Right lobe of liver (tissue), 6 donors: ENCODE data around the gene E2F6. TPM values are rescaled to one million over a fixed set of nuclear protein-coding genes. Genes with fewer than 3 reads are reported as not detected.

ENCODE experiments used
- ATAC-seq, 4 donors: fragments of 200-7000 bp; cut with Tn5 transposase; one replicate each; pipeline ENCODE4 v1.9.1; 2020; ENCODE audit warnings: mild to moderate bottlenecking in 4 of 4, moderate library complexity in 4 of 4
- DNase-seq, 3 donors: peaks; one replicate each; pipeline ENCODE4 v3.0.0-alpha.2; 2020
- H3K27ac ChIP-seq, 3 donors: fragments of 200-600 bp; one replicate each; pipeline ENCODE4 v1.8.0; 2022
- H3K27me3 ChIP-seq, 2 donors: fragments of 200-600 bp; one replicate each; pipeline ENCODE4 v1.8.0; 2022
- H3K36me3 ChIP-seq, 4 donors: fragments of 200-600 bp; sonication (generic) in 1 of 4; one replicate each; pipeline versions ENCODE4 v1.5.1 to v1.8.0; 2017 to 2022; ENCODE audit warnings: control low read depth in 1 of 4
- H3K4me1 ChIP-seq, 4 donors: fragments of 200-600 bp; sonication (generic) in 1 of 4; one replicate each; pipeline versions ENCODE4 v1.5.1 to v1.8.0; 2017 to 2022; ENCODE audit warnings: control low read depth in 1 of 4
- H3K4me3 ChIP-seq, 3 donors: fragments of 200-600 bp; one replicate each; pipeline ENCODE4 v1.8.0; 2022
- H3K9me3 ChIP-seq, 4 donors: fragments of 200-600 bp; sonication (generic) in 1 of 4; one replicate each; pipeline versions ENCODE4 v1.5.1 to v1.8.0; 2017 to 2022; ENCODE audit warnings: control low read depth in 1 of 4
- POLR2A ChIP-seq: fragments of 450-650 bp; IDR thresholded peaks from one replicate; pipeline ENCODE4 v1.6.1; 2017; ENCODE audit warnings: antibody characterized with exemption, mild to moderate bottlenecking
- WGBS: methylation state at CpG from one replicate; pipeline ENCODE4 v1.1.6; 2018; ENCODE audit warnings: low coverage, low lambda C conversion rate; ENCODE audit not compliant: insufficient coverage; ENCODE audit errors: missing lambda C conversion rate; 5-methylcytosine and 5-hydroxymethylcytosine counted together
- intact Hi-C, 2 donors: fragments of 100-400 bp; cut with DNase I; formaldehyde crosslinking; loops; one replicate each; pipeline versions ENCODE4 v1.11.2 to v1.14.1; 2022
- long read RNA-seq: library from polyadenylated mRNA; unstranded; transcript quantifications from one replicate; pipeline ENCODE4 v2.0.0, GENCODE V29; 2019
- total RNA-seq, 6 experiments: library from RNA; depleted of rRNA in 2 of 6; stranded (reverse); fragments of >200 nt in 2 of 6; fragmentation: NEBNext Ultra II Directional in 3 of 6; extraction: Animal tissue kit (Norgen Biotek cat#: 25700) in 3 of 6; gene quantifications; one replicate each; pipeline versions ENCODE4 v1.1.0 to v1.2.4, GENCODE V29; 2016 to 2023
- TF ChIP-seq, protein P1 (sequence below), 4 donors: fragments of 200-600 bp in 3 of 4; fragments of 450-650 bp in 1 of 4; IDR thresholded peaks; one replicate each; pipeline versions ENCODE4 v1.5.1 to v1.8.0; 2016 to 2022; ENCODE audit warnings: antibody characterized with exemption in 4 of 4, mild to moderate bottlenecking in 2 of 4
- donor health status: DM: no; HTN: yes; CAD: no.
- donor health status: DM: no; HTN: no; CAD: no.
- donor health status: DM: no; HTN: no; CAD: no.
- donor health status: DM: no; HTN: yes; CAD: no.
- donor health status: DM: no; HTN: yes; CAD: no.

Gene E2F6, protein sequence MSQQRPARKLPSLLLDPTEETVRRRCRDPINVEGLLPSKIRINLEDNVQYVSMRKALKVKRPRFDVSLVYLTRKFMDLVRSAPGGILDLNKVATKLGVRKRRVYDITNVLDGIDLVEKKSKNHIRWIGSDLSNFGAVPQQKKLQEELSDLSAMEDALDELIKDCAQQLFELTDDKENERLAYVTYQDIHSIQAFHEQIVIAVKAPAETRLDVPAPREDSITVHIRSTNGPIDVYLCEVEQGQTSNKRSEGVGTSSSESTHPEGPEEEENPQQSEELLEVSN
- 1 to 10 TPM; 4.4 to 9.9 (median 5.8) TPM for total RNA-seq
- long read RNA-seq, partial matches to known transcripts: 1 of 1 reads
- long read RNA-seq, other reads (novel, unspliced or antisense): 0 of 1 reads

GRCh38 chr2:11465485-11466306, at the start of gene E2F6:
TSS of gene E2F6 (minus strand) at chr2:11466161. CDS start at chr2:11465879, 282 bp downstream.
- H3K27me3 ChIP-seq: no peaks in the 10 kb centered on the region
- peak; percentile 96 to 98 (median 97) for ATAC-seq
- H3K27ac ChIP-seq: peak within 1 kb of the TSS; percentile 78 to 85 (median 80)
- peaks cover 0 to 2% (median 0%) of the 10 kb centered on the region in 4 donors for H3K36me3 ChIP-seq
- WGBS: 2% methylated on average over 20 of the region's 86 CpGs
- peak; percentile 93 to 95 (median 94) for DNase-seq
- peak within 1 kb of the TSS; percentile 64 to 87 (median 77) for H3K4me3 ChIP-seq
- peak; percentile 78 for TF ChIP-seq POLR2A
- TF ChIP-seq, protein P1, sequence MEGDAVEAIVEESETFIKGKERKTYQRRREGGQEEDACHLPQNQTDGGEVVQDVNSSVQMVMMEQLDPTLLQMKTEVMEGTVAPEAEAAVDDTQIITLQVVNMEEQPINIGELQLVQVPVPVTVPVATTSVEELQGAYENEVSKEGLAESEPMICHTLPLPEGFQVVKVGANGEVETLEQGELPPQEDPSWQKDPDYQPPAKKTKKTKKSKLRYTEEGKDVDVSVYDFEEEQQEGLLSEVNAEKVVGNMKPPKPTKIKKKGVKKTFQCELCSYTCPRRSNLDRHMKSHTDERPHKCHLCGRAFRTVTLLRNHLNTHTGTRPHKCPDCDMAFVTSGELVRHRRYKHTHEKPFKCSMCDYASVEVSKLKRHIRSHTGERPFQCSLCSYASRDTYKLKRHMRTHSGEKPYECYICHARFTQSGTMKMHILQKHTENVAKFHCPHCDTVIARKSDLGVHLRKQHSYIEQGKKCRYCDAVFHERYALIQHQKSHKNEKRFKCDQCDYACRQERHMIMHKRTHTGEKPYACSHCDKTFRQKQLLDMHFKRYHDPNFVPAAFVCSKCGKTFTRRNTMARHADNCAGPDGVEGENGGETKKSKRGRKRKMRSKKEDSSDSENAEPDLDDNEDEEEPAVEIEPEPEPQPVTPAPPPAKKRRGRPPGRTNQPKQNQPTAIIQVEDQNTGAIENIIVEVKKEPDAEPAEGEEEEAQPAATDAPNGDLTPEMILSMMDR (IDR thresholded peaks at IDR 0.05): no peak
- peaks cover 0 to 27% (median 10%) of the 10 kb centered on the region in 4 donors for H3K4me1 ChIP-seq
- H3K9me3 ChIP-seq: no peaks in the 10 kb centered on the region
- intact Hi-C loops: no loop called here

GRCh38 chr2:11515490-11515981, 49.6 kb upstream of the E2F6 start:
- TF ChIP-seq POLR2A: no peak
- TF ChIP-seq, protein P1 (IDR thresholded peaks at IDR 0.05): no peak
- H3K4me3 ChIP-seq: no peak overlapping the region
- no peaks in the 10 kb centered on the region for H3K27me3 ChIP-seq
- no peaks in the 10 kb centered on the region for H3K9me3 ChIP-seq
- no peak overlapping the region for H3K27ac ChIP-seq
- DNase-seq: no peak
- no peaks in the 10 kb centered on the region for H3K4me1 ChIP-seq
- no peak for ATAC-seq
- H3K36me3 ChIP-seq: no peaks in the 10 kb centered on the region
- intact Hi-C loops: no loop called here
- 77% methylated on average over 3 of the region's 6 CpGs for WGBS

GRCh38 chr2:11514904-11515303, 48.9 kb upstream of the E2F6 start:
- H3K4me1 ChIP-seq: no peaks in the 10 kb centered on the region
- DNase-seq: no peak
- H3K9me3 ChIP-seq: no peaks in the 10 kb centered on the region
- no peak for TF ChIP-seq POLR2A
- TF ChIP-seq, protein P1 (IDR thresholded peaks at IDR 0.05): no peak
- whole genome bisulfite sequencing: 77% methylated on average over 6 of the region's 6 CpGs
- ATAC-seq: no peak
- H3K27me3 ChIP-seq: no peaks in the 10 kb centered on the region
- H3K36me3 ChIP-seq: no peaks in the 10 kb centered on the region
- intact Hi-C loops: no loop called here
- no peak overlapping the region for H3K4me3 ChIP-seq
- no peak overlapping the region for H3K27ac ChIP-seq

DNA sequence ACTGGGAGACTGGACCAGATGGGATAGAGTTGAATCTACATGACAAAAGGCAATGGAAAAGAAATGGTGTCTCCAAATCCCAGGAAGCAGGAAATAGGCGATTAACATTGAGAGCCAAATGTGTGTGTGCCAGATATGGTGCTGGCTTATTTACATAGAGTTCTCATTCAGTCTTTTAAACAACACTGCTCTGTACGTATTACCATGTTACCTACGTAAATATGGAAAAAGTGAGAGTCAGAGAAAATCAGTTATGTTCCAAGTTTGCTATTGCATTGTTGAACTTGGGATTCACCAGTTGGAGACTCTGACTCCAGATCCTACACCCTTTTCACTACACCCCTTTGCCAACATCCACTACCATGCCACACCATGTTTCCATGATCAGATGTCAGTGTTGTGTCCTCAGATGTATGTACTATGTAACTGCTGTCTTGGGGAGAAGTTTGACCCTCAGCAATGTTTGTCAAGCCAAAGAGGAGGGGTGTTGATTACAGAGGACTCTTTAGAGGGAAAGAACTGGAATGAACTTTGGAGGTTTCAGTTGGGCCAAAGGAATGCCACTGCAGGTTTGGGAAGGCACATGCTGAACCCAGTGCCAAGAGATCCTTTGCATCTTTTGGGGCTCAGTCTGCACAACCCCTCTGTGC, 48.2 kb upstream of the E2F6 start:
- Histone ChIP-seq H3K36me3 (no peaks in the 10 kb centered on the region), H3K4me3 (no peak overlapping the region), H3K4me1 (no peaks in the 10 kb centered on the region), H3K9me3 (no peaks in the 10 kb centered on the region), H3K27ac (no peak overlapping the region), H3K27me3 (no peaks in the 10 kb centered on the region)
- ATAC-seq: peak in 2 of 4 donors; percentile 23 to 56
- intact Hi-C loops: no loop called here
- 72% methylated on average over 3 of the region's 3 CpGs for WGBS
- TF ChIP-seq, protein P1 (IDR thresholded peaks at IDR 0.05): no peak
- TF ChIP-seq POLR2A: no peak
- no peak for DNase-seq
